Heart left ventricle (tissue), 13 donors: Measurements from ENCODE around the gene TGM2.

Experiments used
- CTCF ChIP-seq, 12 donors: fragments of 200-600 bp; sonication (generic) in 4 of 12; IDR thresholded peaks; one replicate each; pipeline versions ENCODE4 v1.5.0 to v1.8.0; 2018 to 2022; ENCODE audit warnings: antibody characterized with exemption in 12 of 12, mild to moderate bottlenecking in 5 of 12
- POLR2A ChIP-seq, 2 donors: fragments of 450-650 bp; IDR thresholded peaks; one replicate each; pipeline ENCODE4 v1.6.1; 2017; ENCODE audit warnings: antibody characterized with exemption in 2 of 2, mild to moderate bottlenecking in 2 of 2, moderate library complexity in 2 of 2
- donor health status: ischemic (EF 13 %, LVEDD 7.1; RV severe dilation, severe dysfunction).
- donor health status: DM: no; HTN: yes; CAD: no.
- donor health status: DM: no; HTN: no; CAD: no.
- donor health status: ischemic (EF 25% LVEDD 6.9; RV normal size, moderate dysfunction).
- donor health status: ischemic (EF 25% LVEDD 5.7; RV mildly dilated, moderate dysfunction).
- donor health status: ischemic (EF 35%, LVEDD 5.7; RV mildly dilated, moderate dysfunction).
- donor health status: nonischemic (EF 11% LVEDD 7.7; RV severe dilation, severe dysfunction).
- donor health status: DM: yes; HTN: yes; CAD: no.
- donor health status: PGD.
- donor health status: ischemic (EF 29% LVEDD 5.4; RV normal size, mild dysfunction).
- donor health status: nonischemic (EF 23%, LVEDD 6.1; RV moderate dilation, normal function).

GRCh38 chr20:38128691-38129090, 36.4 kb downstream of the TGM2 start:
- TF ChIP-seq CTCF (IDR thresholded peaks at IDR 0.05) (no peak), POLR2A (IDR thresholded peaks at IDR 0.05) (no peak)
